Cerebellar nuclear complex (tissue), 1 donor: Measurements from ENCODE around the gene CHSY3.
"Not testable (repeated sequence)": the region's sequence is repeated elsewhere in the genome, so short reads cannot be mapped to it uniquely, and the experiment has no call there.

Experiments
- DNase-seq, 2 experiments: peaks; one replicate each; lab custom pipeline; 2025; lab: John Stamatoyannopoulos, UW

CHSY3 gene

GRCh38 chr5:130159968-130160367 is 255.7 kb downstream of the CHSY3 start:
- no peak for DNase-seq

GRCh38 chr5:130164966-130165365 is 260.7 kb downstream of the CHSY3 start:
- no peak for DNase-seq

- no peak for DNase-seq
Measured at GRCh38 chr5:130166839-130167490, 262.7 kb downstream of the CHSY3 start.

- no peak for DNase-seq
Measured at GRCh38 chr5:130168211-130168610, 263.9 kb downstream of the CHSY3 start.

GRCh38 chr5:130171699-130172098 is 267.4 kb downstream of the CHSY3 start:
- no peak for DNase-seq

- no peak for DNase-seq
Measured at GRCh38 chr5:130183115-130183514, 278.9 kb downstream of the CHSY3 start.

GRCh38 chr5:130189961-130190360 is 285.7 kb downstream of the CHSY3 start:
- DNase-seq: no peak

- DNase-seq: no peak
Measured at GRCh38 chr5:130198927-130199326, 294.7 kb downstream of the CHSY3 start.

- no peak for DNase-seq
Measured at GRCh38 chr5:130206686-130207085, 302.4 kb downstream of the CHSY3 start.

GRCh38 chr5:130213607-130214006 is 309.3 kb downstream of the CHSY3 start:
- no peak for DNase-seq

GRCh38 chr5:130216286-130216685 is 312.0 kb downstream of the CHSY3 start:
- no peak for DNase-seq

- DNase-seq: no peak
Measured at GRCh38 chr5:130222573-130222972, 318.3 kb downstream of the CHSY3 start.

- DNase-seq: not testable (repeated sequence)
Measured at GRCh38 chr5:130226556-130226955, 322.3 kb downstream of the CHSY3 start.

- no peak for DNase-seq
Measured at GRCh38 chr5:130227699-130228098, 323.4 kb downstream of the CHSY3 start.

- DNase-seq: no peak
Measured at GRCh38 chr5:130231786-130232185, 327.5 kb downstream of the CHSY3 start.

- DNase-seq: no peak
Measured at GRCh38 chr5:130234816-130235215, 330.6 kb downstream of the CHSY3 start.
